PFSK-1 (cell line): Measurements from ENCODE around the gene IDH3A.

Experiments
- POLR2AphosphoS5 ChIP-seq: IDR thresholded peaks from 2 replicates; pipeline ENCODE4 v1.6.1; 2012; ENCODE audit warnings: low read depth, mild to moderate bottlenecking, control low read depth, low read length, moderate library complexity
- REST ChIP-seq, 2 experiments: IDR thresholded peaks; 2 replicates each; pipeline versions ENCODE4 v1.6.1 to v1.8.0; 2011 to 2012; ENCODE audit warnings: low read depth in 2 of 2, low read length in 2 of 2, control low read depth in 1 of 2, inconsistent platforms in 1 of 2, mild to moderate bottlenecking in 1 of 2, moderate library complexity in 1 of 2; ENCODE audit not compliant: insufficient read depth in 1 of 2

GRCh38 chr15:78212008-78212407, 62.8 kb downstream of the IDH3A start:
- TF ChIP-seq REST (IDR thresholded peaks at IDR 0.05; ENCODE audit: insufficient read depth in 1 of 2, low read depth in 2 of 2, low read length in 2 of 2) (no peak), POLR2AphosphoS5 (no peak)
